ENCODE results near the gene SSR3.

Gene SSR3

DNA sequence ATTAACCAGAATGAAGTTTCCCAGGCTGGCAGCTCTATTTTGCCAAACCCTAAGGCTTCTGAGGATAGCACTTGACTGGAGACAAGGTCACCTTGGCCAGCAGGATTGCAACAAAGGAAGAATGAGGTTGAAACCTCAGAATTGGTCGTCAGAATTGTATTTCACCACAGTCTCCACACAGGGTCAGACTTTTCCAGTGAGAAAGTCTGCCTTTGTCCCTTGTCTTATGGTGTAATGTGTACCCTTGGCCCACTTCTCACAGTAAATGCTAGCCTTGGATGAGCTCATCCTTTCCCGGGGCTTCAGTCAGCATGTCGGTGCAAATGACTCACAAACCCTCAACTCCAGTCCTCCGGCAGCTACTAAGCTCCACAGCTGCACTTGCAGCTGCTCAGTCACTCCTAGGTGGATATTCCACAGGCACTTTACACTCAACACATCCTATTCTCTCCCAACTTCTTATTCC, 19.7 kb downstream of the SSR3 start:
- DNase-seq, result no peak

DNA sequence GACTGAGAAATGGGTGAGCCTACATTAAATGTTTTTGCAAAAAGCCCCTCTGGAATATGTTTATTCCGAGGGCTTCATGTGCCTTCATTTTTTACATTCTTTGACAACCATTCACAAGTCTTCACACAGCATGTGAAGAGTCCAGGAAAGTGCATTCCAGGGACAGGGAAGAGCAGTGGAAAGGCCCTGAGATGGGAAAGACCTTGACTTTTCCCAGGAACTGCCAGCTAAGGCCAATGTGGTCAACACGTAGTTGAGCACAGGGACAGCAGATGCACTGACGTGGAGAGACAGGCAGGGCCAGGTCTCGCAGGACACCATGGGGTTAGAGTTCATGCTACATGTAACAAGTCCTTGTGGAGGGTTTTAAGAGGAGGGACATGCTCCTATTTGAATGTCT, 21.7 kb downstream of the SSR3 start:
- no peak for DNase-seq

DNA sequence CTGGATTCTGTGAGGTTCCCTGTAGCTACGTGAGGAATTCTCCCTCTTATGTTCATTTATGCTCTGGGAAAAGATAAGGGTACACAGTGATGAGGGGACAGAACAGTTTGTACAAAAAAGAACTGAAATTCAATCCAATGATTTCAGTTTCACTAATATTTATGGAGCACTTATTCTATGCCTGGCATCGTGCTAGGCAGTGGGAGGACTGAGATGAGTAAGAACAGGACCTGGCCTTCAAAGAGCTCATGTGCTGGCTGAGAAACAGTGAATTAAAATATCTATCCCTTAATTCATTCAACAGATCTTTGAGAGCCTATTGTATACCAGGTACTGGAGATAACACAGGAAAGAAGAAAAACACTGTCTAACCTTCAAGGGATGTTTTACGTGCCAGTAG, 22.2 kb downstream of the SSR3 start:
- no peak for DNase-seq

DNA sequence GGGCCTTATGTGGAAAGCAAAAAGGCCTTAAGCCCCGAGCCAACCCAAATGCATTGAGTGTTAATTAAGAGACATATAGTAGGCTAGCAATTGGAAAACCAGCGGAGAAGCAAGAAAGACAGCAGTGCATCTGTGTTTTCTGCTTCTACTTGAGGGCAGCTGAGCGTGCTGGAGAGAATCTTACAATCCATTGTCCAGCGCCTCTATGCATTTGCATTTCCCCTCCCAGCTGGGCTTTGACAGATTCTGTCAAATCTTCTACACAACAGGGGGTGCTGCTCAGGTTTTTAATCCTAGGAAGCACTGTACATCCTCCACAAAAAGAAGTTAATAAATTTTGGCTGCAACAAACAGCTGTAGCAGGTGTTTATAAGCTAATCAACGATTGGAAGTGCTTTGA, 23.9 kb downstream of the SSR3 start:
- no peak for DNase-seq

DNA sequence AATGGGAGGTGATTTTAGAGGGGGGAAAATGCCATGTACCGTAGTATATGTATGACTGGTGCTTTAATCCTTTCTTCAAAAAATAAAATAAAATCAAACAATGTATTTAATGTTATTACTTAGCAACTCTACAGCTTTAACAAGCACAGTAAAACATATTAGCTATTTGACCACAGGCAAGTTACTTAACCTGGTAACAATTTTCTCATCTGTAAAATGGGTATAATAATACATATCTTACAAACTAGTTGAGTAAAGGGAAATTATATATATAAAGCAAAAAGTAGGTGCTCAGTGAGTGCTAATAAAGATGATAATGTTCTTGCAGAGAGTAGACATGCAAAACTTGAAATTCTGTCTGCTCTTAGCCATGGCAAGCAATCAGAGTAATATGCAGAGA, 27.9 kb downstream of the SSR3 start:
- no peak for DNase-seq

DNA sequence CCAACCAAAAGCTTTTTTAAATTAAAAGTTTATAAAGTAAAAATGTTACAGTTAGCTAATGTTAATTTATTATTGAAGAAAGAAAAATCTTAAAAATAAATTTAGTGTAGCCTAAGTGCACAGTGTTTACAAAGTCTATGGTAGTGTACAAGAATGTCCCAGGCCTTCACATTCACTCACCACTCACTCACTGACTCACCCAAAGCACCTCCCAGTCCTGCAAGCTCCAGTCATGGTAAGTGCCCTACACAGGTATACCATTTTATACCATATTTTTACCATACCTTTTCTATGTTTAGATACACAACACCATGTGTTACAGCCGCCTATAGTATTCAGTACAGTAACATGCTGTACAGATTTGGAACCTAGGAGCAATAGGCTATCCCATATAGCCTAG, 29.1 kb downstream of the SSR3 start:
- DNase-seq, result no peak

DNA sequence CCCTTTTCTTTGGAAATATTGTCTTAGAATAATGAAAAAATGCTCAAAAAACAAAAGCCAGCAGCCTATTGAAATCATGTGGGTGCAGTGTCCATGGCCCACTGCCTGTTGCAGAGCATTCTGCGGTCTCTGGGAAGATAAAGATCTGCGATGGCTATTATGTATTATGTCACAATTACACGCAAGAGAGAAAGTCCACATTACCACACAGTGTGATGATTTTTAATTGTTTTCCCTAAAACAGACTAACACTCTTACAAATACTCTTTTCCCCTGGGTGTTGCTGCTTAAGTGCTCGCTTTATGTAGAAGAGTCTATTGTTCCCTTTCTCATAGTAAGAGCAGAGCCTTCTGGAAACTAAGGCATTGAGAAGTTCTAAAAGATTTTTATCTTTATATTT, 32.2 kb downstream of the SSR3 start:
- DNase-seq, result no peak

DNA sequence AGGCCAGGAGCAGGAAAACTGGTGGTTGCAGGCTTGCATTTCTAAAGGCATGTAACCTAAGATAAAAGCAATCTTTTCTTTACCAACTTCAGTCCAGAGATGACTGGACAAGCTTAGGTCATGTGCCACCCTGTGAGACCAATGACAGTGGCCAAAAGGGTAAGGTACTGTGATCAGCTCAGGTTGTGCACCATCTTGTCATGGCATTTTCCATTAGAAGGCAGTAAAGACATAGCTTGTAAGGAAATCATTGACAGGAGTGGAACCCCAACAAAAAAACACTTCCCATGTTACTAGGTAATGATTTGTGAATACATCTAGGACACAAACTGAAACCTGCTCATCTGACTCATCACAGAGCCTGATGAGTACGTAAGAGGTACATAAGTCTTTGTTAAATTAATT, 35.2 kb downstream of the SSR3 start:
- DNase-seq, result no peak

DNA sequence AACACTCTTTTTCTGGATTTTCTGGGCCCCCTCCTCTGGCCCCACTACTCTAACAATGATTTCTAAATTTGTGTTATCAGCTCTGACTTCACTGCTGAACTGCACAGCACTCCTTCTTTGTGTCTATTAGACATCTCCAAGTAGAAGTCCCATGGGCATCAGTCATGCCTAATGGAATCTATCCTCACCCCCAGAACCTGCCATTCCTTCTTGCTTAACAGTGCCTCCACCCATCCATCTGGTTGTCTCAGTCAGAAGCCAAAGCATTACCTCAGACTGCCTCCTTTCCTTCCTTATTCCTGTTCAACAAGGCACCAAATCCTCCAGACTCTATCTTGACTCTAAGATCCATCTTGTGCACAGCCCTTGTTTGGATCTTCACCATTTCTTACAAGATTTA, 36.2 kb downstream of the SSR3 start:
- DNase-seq, result no peak

DNA sequence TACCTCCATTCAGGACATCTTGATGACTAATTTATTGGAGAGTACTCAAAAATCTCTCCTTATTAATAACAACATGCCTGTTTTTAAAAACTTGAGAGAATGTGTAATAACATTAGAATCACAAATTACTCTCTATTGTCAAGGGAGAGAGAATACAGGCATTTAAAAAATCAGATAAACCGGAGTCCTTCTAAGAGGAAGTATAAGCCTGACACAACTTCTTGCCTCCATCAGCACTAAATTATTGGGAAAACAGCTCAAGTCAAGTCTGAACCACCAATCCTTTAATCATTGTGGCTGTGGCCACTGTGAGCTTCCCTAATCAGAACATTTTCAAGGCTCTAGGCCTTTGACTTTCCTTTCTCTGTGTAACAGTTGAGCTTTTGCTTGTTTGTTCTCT, 38.0 kb downstream of the SSR3 start:
- DNase-seq, result no peak

DNA sequence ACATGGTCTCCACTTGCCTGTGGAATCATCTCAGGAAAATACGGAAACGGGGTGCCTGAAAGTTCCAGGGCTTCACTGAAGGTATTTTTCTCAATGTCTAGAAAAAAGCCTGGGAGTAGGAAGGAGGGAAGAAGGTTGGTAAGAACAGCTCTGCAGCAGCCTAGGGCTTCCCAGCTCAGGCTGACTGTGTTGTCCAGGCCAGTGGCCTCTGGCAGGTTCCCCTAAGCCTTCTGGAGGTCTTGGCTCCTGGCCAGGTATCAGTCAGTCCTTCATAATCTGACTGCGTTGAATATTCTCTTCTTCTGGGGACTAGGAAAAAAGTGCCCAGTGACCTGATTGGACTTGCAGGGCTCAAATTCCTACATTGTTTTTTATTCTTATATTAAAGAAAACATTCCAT, 38.6 kb downstream of the SSR3 start:
- peak; percentile 13 for DNase-seq

DNA sequence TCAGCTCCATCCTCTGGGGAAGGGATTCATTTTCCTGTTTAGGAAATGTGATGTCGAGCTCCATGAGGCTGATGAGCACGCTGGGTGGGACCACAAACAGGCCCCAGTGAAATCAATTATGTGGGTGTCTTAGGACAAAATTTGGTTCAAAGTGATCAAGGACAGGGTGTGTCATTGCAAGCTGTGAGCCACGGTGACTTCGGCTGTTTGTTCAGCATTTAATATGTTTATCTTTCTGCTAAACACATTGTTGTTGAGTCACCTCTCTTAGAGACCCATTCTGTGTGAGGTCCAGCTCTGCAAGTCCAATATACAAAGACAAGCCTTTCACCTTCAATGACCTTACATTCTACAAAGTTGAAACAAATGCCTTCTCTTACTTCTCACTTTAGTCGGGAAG, 41.3 kb downstream of the SSR3 start:
- DNase-seq, result no peak

DNA sequence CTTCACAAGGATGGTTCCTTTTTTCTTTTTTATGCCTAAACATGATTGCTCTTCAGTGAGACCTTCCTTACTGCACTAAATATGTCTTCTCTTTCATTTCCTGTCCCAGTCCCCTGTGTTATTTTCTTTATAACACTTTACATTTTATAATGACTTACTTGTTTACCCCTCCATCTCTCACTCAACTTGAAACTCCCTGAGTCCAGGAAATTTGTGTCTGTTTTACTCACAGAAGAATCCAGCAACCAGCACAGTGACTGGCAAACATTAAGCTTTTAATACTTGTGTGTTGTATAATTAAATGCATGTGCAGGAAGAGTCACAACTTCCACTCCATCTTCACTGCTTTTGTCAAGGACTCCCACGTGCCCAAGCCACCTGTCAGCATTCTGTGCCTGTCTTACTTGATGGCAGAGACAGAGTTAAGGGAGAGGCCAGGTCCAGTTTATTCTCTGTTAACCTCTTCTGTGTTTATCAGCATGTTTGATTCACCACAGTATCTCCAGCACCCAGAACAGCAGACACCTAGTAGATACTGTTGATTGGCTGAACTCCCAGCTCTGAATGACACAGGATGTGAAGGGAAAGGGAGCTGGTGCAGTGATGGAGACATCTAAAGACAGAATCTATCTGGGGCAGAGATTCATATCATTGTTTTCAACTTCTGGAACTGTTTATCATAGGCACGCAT, 42.8 kb downstream of the SSR3 start:
- DNase-seq, result no peak

DNA sequence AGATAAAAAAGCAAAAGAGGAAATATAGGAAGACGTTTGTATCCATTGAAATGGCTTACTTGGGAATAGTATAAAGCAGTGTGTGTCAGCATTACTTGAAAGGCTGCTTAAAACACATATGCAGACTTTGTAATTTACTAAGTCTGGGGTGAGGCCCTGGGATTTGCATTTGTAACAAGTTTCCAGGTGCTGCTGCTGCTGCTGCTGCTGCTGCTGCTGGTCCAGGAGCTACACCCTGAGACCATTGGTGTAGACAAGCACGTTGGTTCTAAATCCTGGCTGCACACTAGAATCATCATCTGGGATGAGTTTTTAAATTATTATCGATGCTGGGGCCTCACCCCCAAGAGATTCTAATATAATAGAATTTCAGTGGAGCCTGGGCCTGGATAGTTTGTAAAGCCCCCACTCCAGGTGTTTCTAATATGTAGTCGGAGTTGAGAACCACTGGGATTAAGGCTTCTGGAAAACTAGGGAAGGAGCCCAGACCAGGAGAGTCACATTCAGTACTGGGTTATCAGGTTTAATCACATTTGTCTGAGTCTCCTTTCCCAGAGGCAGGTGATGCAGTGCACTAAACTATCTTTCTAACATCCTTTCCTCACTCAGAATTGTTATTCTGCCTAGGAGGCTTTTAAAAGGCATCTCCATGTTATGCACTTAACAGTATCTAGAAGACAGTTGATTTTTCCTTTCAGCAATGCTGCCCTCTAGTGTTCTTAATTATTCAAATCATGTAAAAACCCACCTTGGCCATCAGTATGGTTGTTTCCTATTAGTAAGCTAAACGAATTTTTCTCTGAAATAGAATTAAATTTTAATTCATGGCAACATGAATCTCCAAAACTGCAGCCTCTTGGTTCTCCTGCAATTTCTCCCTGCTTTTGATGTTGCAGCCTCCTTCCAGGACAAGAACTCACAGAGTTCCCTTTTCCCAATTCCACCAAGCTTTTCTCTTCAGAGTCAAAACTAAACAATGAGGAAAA, 45.4 kb downstream of the SSR3 start:
- peak; percentile 63 for DNase-seq

DNA sequence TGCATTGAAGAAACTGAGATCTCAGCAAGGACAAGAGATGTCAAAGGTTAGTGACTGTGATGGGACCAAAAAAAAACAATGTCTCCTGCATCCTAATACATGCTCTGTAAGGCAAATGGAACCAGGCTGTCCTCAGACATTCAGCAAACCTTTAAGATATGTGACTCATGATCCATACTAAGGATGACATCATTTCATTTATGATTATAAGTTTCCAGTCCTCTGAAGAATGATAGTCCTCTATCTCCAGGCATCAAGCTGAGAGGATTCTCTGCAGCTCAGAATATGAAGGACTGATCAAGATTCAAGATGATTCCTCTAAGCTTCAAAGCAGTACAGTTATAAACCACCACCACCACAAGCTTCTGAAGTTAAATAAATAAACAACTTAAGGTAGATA, 47.6 kb downstream of the SSR3 start:
- no peak for DNase-seq

DNA sequence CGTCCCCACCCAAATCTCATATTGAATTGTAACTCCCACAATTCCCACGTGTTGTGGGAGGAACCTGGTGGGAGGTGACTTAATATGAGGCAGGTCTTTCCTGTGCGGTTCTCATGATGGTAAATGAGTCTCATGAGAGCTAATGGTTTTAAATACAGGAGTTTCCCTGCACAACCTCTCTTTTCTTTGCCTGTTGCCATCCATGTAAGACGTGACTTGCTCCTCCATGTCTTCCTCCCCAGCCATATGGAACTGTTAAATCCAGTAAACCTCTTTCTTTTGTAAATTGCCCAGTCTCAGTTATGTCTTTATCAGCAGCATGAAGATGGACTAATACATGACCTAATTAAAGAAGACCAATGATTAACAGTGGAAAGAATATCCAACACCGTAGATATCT, 56.6 kb downstream of the SSR3 start:
- DNase-seq, result no peak

DNA sequence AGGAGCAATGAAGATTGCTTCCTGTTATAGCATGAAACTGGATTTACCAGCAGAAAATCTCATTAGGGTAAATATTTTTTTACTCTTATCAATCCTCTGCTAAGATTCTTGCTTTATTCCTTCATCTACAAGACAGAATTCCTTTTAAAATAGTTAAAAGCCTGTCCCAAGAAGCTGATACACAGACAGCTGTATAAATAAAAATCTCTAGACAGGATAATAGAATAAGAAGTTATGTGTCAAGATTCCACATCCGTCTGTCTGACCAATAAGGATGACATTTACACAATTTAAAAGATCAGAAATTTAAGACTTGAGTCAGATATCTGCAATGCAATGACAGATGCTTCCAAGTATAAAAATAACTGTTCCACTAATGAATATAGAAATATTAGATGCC, 57.6 kb downstream of the SSR3 start:
- no peak for DNase-seq

DNA sequence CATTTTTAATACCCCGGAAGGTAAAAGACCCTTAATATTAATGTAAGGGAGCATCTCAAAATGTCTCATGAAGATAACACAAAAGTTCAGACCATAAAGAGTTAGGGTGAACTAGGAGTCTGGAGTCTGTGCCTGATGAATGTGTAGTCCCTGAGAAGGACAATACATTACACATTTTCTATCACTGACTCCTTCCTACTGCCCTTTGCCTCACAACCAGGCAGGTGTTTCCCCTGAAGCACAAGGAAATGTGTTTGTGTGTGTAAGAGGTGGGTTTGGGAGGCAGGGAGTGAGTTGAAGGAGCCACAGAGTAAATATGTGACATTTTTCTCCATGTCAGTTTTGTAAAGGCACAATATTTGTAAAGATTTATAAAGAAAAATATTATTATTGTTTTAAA, 59.1 kb downstream of the SSR3 start:
- DNase-seq, result no peak

DNA sequence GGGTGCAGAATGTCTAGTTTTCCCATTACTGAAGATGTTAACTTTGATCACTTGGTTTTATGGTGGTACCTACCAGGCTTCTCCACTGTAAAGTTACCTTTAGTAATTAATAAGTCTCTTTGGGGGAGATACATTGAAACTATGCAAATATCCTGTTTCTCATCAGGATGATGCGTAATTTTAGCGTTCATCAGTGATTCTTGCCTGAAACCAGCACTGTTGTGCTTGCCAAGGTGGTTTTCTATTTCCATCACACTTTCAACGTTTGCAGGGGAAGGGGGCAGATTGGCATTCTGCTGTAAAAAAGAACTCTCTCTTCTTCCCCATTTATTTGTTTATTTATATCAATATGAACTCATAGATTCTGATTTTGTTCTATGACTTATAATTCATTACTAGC, 61.0 kb downstream of the SSR3 start:
- no peak for DNase-seq

DNA sequence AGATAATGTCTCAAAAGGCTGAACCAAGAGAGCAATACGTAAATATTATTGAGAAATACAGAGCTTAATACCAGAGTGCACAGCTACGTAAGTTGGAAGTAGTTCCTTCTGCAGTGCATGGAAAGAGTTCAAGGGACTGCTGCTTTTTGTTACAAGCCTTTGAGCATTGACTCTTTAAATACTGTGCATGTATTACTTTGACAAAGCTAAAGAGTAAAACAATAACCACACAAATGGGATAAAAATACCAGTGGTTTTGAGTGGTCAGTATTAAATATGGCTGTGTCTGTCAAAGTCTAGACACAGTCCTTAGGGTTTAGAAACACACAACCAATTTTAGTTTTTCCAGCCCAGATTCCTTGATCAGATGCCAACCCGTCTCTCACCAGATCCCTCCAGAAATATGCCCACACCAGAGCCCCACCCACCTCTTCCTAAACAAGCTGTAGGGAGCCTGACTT, 62.1 kb downstream of the SSR3 start:
- DNase-seq, result no peak

DNA sequence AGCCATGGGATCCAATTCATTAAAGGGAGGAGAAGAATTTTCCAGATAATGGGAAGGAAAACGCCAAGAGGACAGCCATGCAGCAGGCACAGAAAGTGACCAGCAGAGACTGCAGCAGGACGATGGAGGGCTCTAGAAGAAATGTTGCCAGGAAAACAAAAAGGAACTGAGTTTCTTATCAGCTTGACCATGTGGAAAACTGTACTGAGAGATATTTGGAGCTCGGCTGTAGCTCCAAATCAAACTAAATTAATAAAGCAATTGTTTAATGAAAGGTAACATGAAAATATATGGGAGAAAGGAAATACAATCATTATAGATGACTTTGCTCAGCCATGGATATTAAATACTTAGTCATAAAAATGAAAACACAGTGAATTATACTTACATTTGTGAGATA, 63.7 kb downstream of the SSR3 start:
- no peak for DNase-seq
